Measurements from ENCODE around the gene TDP1.

- TF ChIP-seq CTCF (IDR thresholded peaks at IDR 0.05), result no peak
- TF ChIP-seq EP300 (IDR thresholded peaks at IDR 0.05), result no peak
Observed at GRCh38 chr14:90088176-90088575, 132.4 kb downstream of the TDP1 start.

Measured in esophagus muscularis mucosa (tissue), 3 donors.